Measurements from ENCODE around the gene PRCC.
A peak's percentile ranks its signal among the peaks of the same experiment; 100 is the strongest.

PRCC gene

DNA sequence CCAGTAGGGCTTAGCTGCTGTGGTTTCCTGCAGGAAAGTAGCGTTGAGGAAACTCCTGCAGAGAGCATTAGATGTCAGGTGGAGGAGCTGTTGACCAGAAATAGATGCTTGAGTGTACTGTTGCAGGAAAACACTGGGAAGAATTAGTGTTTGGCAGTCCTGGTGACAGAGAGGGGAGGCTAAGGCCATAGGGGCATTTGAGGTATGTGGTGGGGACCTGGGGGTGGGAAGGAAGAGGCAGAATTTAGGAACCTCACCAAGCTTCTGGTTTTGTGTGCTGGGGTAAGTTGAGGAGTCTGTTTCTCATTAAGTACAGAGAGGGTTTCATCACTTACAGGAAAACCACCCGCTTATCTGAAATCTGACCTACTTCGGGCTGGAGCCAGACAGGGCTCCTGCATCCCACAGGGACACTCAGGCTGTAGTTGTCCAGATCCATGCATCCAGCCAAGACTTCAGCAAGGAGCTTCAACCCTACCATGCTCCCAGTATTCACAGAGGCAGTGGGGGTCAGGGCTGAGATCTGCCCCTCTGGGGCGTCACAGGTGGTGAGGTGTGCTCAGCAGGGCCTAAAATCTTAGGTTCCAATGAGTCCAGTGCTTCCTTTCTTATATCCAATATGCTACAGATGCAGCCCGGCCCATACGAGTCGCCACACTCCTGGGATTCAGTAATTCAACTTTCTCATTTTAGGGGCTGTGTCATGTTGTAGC lies 34.2 kb downstream of the PRCC start:
- TF ChIP-seq, protein P1, sequence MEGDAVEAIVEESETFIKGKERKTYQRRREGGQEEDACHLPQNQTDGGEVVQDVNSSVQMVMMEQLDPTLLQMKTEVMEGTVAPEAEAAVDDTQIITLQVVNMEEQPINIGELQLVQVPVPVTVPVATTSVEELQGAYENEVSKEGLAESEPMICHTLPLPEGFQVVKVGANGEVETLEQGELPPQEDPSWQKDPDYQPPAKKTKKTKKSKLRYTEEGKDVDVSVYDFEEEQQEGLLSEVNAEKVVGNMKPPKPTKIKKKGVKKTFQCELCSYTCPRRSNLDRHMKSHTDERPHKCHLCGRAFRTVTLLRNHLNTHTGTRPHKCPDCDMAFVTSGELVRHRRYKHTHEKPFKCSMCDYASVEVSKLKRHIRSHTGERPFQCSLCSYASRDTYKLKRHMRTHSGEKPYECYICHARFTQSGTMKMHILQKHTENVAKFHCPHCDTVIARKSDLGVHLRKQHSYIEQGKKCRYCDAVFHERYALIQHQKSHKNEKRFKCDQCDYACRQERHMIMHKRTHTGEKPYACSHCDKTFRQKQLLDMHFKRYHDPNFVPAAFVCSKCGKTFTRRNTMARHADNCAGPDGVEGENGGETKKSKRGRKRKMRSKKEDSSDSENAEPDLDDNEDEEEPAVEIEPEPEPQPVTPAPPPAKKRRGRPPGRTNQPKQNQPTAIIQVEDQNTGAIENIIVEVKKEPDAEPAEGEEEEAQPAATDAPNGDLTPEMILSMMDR (IDR thresholded peaks at IDR 0.05) = no peak
- no peak for DNase-seq (ENCODE audit: low spot score)
- Histone ChIP-seq H3K27ac (no peak overlapping the region), H3K4me3 (no peak overlapping the region)

DNA sequence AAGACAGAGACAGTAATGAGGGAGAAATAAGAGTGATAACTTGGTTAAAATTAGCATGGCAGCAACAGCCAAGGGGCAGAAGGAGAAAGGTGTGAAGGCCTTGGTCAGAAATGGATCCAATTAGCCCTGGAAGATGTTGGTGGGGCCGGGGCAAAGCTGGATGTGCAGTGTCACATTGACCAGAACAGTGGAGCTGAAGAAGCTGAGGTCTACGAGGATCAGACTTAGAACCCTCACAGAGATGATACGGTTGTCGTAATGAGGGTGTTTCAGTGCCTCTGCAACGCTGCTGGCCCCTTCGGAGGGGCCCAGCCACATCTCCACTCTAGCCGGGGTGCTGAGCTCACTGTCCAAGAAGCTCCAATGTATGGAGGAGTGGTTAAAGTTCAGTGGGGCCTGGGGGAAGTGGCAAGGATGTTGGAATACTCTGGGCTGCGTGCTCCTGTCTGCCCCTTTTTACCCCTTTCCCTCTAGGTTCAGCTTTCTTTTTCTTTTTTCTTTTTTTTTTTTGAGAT lies 35.1 kb downstream of the PRCC start:
- Histone ChIP-seq H3K4me3 (no peak overlapping the region), H3K27ac (no peak overlapping the region)
- no peak for DNase-seq (ENCODE audit: low spot score)
- TF ChIP-seq, protein P1 (IDR thresholded peaks at IDR 0.05) = no peak

DNA sequence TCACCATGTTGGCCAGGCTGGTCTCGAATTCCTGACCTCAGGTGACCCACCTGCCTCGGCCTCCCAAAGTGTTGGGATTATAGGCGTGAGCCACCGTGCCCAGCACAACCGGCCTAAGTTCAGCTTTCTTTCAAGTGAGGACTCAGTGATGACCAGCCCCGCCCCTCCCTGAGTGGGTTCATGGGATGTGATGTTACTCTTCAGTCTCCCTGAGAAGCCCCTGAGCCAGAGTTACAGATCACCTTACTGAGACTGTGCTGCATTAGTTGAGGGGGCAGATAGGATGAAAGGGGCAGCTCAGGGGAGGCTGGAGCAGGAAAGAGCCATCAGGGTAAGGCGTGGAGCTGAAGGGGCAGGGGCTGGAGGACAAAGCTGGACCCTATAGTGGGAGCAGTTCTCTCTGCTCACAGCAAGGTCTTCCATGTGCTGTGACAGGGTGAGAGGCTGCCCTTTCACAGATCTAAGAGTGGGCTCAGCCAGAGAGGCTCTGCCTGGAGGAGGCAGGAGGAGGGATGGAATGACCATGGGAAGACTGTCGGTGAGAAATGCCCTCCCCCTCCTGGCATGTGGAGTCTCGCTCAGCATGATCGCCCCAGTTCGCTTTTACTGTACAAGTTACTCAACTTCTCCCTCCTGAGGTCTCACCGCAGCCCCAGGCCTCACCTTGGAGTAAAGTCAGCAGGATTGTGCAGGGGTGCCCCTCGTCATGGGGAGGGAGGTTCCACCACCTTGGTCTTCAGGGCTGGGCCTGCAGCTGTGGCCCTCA lies 35.9 kb downstream of the PRCC start:
- Histone ChIP-seq H3K4me3 (no peak overlapping the region), H3K27ac (no peak overlapping the region)
- TF ChIP-seq, protein P1 (IDR thresholded peaks at IDR 0.05) = no peak
- no peak for DNase-seq (ENCODE audit: low spot score)

DNA sequence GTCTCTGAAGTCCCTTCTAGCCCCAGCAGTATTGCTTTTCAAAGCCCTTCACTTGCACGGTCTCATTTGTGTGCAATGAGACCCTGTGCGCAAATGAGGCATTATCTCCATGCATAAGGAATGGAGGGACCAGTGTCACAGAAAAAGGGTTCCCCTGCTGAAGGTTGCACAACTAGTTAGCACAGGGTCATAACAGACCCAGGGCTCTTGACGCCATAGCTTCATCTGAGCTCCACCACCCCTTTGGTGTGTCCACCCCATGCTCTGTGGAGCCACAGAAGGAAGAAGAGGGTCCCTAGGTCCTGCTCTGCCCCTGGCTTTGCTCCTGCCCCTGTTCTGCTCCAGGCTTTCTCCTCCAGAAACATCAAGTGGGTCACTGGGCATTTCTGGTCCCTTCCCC lies 36.7 kb downstream of the PRCC start:
- Histone ChIP-seq H3K4me3 (no peak overlapping the region), H3K27ac (no peak overlapping the region)
- no peak for DNase-seq (ENCODE audit: low spot score)
- TF ChIP-seq, protein P1 (IDR thresholded peaks at IDR 0.05) = no peak

DNA sequence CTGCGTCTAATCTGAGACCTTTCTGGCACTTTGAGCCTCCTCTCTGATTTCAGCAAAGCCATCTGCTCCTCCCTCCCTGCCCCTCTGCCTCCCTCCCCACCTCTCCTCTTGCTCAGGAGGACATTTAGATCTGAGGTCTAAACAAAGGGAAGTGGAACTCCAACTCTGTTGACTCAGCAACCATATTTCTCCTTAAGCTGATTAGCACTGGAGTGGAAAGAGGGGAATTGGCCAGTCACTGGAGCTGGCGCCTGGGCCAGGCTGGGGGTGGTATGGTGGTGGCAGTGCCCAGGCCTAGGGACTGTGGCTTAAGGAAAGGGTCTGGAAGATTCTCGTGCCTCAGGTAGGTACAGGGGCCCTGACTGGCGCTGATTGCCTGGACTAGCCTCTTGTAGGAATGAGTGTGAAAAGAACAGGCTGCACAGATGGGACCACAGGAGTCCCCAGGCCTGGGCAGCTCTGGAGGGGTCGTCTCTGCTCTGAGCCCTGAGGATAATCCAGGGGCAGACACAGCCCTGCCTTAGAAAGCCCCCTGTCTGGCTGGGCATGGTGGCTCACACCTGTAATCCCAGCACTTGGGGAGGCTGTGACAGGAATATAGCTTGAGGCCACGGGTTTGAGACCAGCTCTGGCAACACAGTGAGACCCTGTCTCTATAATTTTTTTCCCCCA lies 37.4 kb downstream of the PRCC start:
- no peak for DNase-seq (ENCODE audit: low spot score)
- H3K4me3 ChIP-seq = no peak overlapping the region
- TF ChIP-seq, protein P1 (IDR thresholded peaks at IDR 0.05) = no peak
- H3K27ac ChIP-seq = peak overlapping the region in 1 of 2 donors; percentile 20

DNA sequence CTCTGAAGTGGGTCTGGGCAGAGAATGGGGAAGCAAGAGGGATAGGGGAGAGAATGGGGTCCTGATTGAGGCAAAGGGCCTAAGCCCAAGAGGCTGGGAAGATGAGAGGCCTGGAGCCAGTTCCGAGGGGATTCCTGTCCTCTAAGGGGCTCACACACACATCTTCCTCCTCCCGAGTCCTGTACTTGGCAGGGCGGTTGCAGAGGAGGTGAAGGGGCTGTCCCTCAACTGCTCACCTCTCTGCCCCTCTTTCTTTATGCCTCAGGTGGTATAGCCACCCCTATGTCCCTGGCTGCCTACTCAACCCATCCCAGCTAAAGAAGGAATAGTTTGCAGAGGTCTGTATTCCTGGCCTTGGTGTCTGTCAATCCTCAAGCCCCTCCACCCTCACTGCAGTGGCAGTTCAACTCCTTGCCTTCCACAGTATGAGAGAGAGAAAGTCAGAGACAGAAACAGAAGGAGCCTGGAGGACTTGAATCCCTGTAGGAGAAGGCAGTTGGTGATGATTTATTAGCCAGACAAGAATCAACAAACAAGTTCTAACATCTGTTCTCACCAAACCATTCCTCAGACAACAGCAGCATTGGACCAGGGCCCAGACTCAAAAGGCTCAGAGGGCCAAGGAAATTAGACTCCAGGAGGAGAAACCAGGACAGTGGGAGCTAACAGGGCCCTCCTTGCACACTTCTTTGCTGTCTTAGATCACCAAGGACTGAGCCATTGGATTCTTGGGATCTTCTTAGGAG lies 38.6 kb downstream of the PRCC start:
- Histone ChIP-seq H3K4me3 (no peak overlapping the region), H3K27ac (no peak overlapping the region)
- TF ChIP-seq, protein P1 (IDR thresholded peaks at IDR 0.05) = no peak
- DNase-seq (ENCODE audit: low spot score) = no peak

Measured in coronary artery (tissue), 2 donors.